ENCODE measurements around the gene TCP11.

DNA sequence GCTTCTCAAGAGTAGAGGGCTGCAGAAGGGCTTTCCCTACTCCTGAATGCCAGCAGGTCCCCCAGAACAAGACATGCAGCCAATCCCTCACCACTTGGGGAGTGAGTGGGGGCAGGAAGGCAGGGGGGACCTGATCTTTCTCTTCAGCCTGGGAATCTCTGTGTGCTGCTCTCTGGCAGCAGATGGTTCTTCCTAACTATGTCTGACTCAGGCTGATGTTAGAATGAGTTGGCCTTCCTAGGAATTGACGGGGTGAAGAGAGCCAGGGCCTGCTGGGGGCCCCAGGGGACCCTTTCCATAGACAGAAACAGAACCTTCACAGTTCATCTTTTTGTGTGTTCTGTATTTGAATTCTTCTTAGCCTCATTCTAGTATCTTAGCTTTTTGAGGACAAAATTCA lies 29.0 kb upstream of the TCP11 start:
- TF ChIP-seq POLR2AphosphoS5 (IDR thresholded peaks at IDR 0.05; ENCODE audit: borderline replicate concordance, low read depth, low read length) = no peak
- no peak for TF ChIP-seq EZH2 (IDR thresholded peaks at IDR 0.05)
